ENCODE measurements around the gene ANKLE2.

ANKLE2 gene

GRCh38 chr12:132685400-132685799 lies 76.2 kb downstream of the ANKLE2 start:
- DNase-seq: no peak

GRCh38 chr12:132677492-132677891 lies 84.1 kb downstream of the ANKLE2 start:
- DNase-seq: no peak

GRCh38 chr12:132675757-132676432 lies 85.7 kb downstream of the ANKLE2 start:
- DNase-seq: no peak
